NCI-H146 treated with DMSO at 0.1 percent for 48 hours (cell line): ENCODE data around the gene ZNF74.
A peak's percentile ranks its signal among the peaks of the same experiment; 100 is the strongest.
"Not testable (repeated sequence)": the region's sequence is repeated elsewhere in the genome, so short reads cannot be mapped to it uniquely, and the experiment has no call there.

Experiments used
- DNase-seq: peaks from one replicate; lab custom pipeline; 2025; ENCODE audit not compliant: unreplicated experiment; lab: John Stamatoyannopoulos, UW

Gene ZNF74

GRCh38 chr22:20393705-20394476, at the start of gene ZNF74:
TSS of gene ZNF74 (plus strand) at chr22:20394151. CDS start at chr22:20394629, 478 bp downstream.
- DNase-seq, result peak; percentile 82

- not testable (repeated sequence) for DNase-seq
These were observed 47.4 kb upstream of the ZNF74 start for GRCh38 chr22:20346553-20346952.

- not testable (repeated sequence) for DNase-seq
These were observed 41.4 kb upstream of the ZNF74 start for GRCh38 chr22:20352536-20352935.

GRCh38 chr22:20354238-20354975, 39.5 kb upstream of the ZNF74 start:
- no peak for DNase-seq

- not testable (repeated sequence) for DNase-seq
These were observed 37.9 kb upstream of the ZNF74 start for GRCh38 chr22:20355939-20356636.

GRCh38 chr22:20356906-20357305, 37.0 kb upstream of the ZNF74 start:
- DNase-seq, result not testable (repeated sequence)

GRCh38 chr22:20357967-20358366, 36.0 kb upstream of the ZNF74 start:
- not testable (repeated sequence) for DNase-seq

GRCh38 chr22:20358503-20359239, 35.3 kb upstream of the ZNF74 start:
- not testable (repeated sequence) for DNase-seq

- not testable (repeated sequence) for DNase-seq
These were observed 33.7 kb upstream of the ZNF74 start for GRCh38 chr22:20360261-20360660.

GRCh38 chr22:20360866-20361751, 32.8 kb upstream of the ZNF74 start:
- DNase-seq, result not testable (repeated sequence)

GRCh38 chr22:20361752-20362229, 32.2 kb upstream of the ZNF74 start:
- not testable (repeated sequence) for DNase-seq

GRCh38 chr22:20362403-20362802, 31.5 kb upstream of the ZNF74 start:
- DNase-seq, result not testable (repeated sequence)

- not testable (repeated sequence) for DNase-seq
These were observed 29.4 kb upstream of the ZNF74 start for GRCh38 chr22:20364335-20365260.

- DNase-seq, result not testable (repeated sequence)
These were observed 27.1 kb upstream of the ZNF74 start for GRCh38 chr22:20366841-20367240.

GRCh38 chr22:20368875-20369274, 25.1 kb upstream of the ZNF74 start:
- DNase-seq, result not testable (repeated sequence)

- DNase-seq, result not testable (repeated sequence)
These were observed 22.3 kb upstream of the ZNF74 start for GRCh38 chr22:20371687-20372086.

GRCh38 chr22:20372406-20372854, 21.5 kb upstream of the ZNF74 start:
- peak; percentile 52 for DNase-seq

GRCh38 chr22:20373195-20373706, 20.7 kb upstream of the ZNF74 start:
- DNase-seq, result not testable (repeated sequence)
